GM12891 (cell line): ENCODE measurements around the gene SPRED3.

Experiments used
- POLR2A ChIP-seq: IDR thresholded peaks from 2 replicates; pipeline ENCODE4 v1.6.1; 2011; ENCODE audit warnings: low read depth, low read length, control low read depth
- POLR2AphosphoS5 ChIP-seq: IDR thresholded peaks from 2 replicates; pipeline ENCODE4 v1.6.1; 2011; ENCODE audit warnings: low read depth, low read length, control low read depth
- POU2F2 ChIP-seq: IDR thresholded peaks from 2 replicates; pipeline ENCODE4 v1.6.1; 2011; ENCODE audit warnings: low read depth, mild to moderate bottlenecking, control low read depth, low read length, moderate library complexity
- SPI1 ChIP-seq: IDR thresholded peaks from 2 replicates; pipeline ENCODE4 v1.6.1; 2011; ENCODE audit warnings: low read depth, low read length, control low read depth
- TAF1 ChIP-seq: IDR thresholded peaks from 2 replicates; pipeline ENCODE4 v1.6.1; 2011; ENCODE audit warnings: low read depth, low read length, control low read depth

- TF ChIP-seq POLR2AphosphoS5 (no peak), POLR2A (no peak), TAF1 (no peak), SPI1 (no peak), POU2F2 (no peak)
Measured at GRCh38 chr19:38440592-38440991, 52.1 kb downstream of the SPRED3 start.
